HEK293 (cell line): ENCODE data around the gene CADPS.

Experiments used
- ZNF121 ChIP-seq: fragments of 450-650 bp; formaldehyde crosslinking; IDR thresholded peaks from 2 replicates; pipeline ENCODE4 v1.5.1; 2016; ENCODE audit warnings: missing biosample characterization, missing genetic modification characterization
- ZNF707 ChIP-seq: fragments of 450-650 bp; formaldehyde crosslinking; IDR thresholded peaks from 2 replicates; pipeline ENCODE4 v1.5.1; 2016; ENCODE audit warnings: missing biosample characterization, missing genetic modification characterization
- TF ChIP-seq, protein P1 (sequence below): fragments of 450-650 bp; formaldehyde crosslinking; IDR thresholded peaks from 2 replicates; pipeline ENCODE4 v1.5.1; 2016; ENCODE audit warnings: missing biosample characterization, missing genetic modification characterization
- TF ChIP-seq, protein P2 (sequence below): fragments of 450-650 bp; formaldehyde crosslinking; IDR thresholded peaks from 2 replicates; pipeline ENCODE4 v1.5.1; 2016; ENCODE audit warnings: missing biosample characterization, missing genetic modification characterization

DNA sequence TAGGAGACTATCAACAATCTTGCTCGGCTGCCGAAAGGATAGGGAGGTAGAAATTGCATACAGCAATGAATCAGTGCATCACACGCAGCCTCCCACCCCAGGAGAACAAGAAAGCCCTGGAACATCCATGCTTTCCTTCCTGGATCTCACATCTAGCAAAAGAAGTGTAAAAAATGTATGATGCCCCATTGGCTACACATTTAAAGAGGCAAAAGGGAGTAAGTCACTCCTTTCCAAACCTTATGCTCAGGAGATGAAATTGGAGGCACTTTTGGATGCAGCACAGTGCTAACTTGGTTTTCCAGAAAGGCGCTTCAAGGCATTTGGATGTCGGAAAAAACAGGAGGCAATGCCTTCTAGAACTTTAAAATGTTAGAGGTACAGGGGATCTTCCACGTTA lies 469.6 kb downstream of the CADPS start:
- TF ChIP-seq, protein P1, sequence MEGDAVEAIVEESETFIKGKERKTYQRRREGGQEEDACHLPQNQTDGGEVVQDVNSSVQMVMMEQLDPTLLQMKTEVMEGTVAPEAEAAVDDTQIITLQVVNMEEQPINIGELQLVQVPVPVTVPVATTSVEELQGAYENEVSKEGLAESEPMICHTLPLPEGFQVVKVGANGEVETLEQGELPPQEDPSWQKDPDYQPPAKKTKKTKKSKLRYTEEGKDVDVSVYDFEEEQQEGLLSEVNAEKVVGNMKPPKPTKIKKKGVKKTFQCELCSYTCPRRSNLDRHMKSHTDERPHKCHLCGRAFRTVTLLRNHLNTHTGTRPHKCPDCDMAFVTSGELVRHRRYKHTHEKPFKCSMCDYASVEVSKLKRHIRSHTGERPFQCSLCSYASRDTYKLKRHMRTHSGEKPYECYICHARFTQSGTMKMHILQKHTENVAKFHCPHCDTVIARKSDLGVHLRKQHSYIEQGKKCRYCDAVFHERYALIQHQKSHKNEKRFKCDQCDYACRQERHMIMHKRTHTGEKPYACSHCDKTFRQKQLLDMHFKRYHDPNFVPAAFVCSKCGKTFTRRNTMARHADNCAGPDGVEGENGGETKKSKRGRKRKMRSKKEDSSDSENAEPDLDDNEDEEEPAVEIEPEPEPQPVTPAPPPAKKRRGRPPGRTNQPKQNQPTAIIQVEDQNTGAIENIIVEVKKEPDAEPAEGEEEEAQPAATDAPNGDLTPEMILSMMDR (tag by site-specific recombination) = no peak
- TF ChIP-seq, protein P2, sequence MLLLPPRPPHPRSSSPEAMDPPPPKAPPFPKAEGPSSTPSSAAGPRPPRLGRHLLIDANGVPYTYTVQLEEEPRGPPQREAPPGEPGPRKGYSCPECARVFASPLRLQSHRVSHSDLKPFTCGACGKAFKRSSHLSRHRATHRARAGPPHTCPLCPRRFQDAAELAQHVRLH (tag by site-specific recombination) = no peak
- TF ChIP-seq ZNF121 (tag by site-specific recombination) (no peak), ZNF707 (tag by site-specific recombination) (no peak)
